ENCODE results near the gene GPR153. TPM values are rescaled to one million over a fixed set of nuclear protein-coding genes. Genes with fewer than 3 reads are reported as not detected.
A peak's percentile ranks its signal among the peaks of the same experiment; 100 is the strongest.

GPR153 gene
- total and polyA plus RNA-seq, 2 of the 13 experiments (the other 11 are each of a cell fraction or from before 2014, with no cell fraction given), result 0.22 to 0.31 TPM

DNA sequence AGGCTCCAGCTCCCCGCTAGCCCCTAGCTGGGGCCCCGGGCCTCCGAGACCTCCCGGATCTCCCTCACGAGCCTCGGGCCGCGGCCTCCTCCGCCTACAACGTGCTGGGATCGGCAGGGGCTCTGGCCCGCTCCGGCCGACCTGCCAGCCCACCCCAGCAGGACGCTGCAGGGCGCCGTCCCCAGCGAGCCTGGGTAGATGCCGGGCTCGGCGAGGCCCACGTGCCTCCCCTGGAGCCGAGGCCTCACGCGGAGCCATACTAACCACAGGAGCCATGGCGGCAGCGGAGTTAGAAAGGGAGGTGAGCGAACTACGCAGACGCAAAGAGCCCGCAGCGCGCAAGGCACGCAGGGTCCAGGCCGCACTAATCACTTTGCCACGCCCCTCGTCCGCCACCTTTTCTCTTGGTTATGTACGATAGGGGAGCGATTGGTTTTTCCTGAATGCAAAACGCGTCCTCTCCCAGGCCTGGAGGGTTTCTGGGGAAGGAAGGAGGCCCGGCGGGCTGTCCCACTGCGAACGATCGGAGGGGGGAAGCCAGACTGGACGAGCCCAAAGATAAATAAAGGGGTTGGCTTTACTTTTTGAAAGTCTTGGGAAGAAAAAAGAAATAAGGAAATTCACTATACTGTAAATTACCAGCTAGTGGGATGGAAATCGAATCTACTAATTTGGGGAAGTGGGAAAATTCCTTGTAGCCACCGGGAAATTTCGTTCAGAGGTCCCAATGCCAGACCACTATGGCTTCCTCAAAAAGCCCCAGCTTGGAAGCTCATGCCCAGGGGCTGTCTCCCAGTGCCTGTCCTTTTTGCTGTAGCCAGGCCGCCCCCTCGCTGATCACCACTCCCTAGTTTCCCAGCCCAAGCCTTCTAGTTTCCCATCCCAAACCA, 61.4 kb downstream of the GPR153 start, which contains the start of gene RPL22 (continued):
- TF ChIP-seq CC2D1A (CRISPR knock-in tag; IDR thresholded peaks at IDR 0.05) (no peak), POLR2AphosphoS2 (IDR thresholded peaks at IDR 0.05; ENCODE audit: low read depth, low read length) (0 out of 2 replicates have a peak, but pooled peaks have one; percentile 64), ZFP90 (CRISPR knock-in tag; IDR thresholded peaks at IDR 0.05; ENCODE audit: borderline replicate concordance) (peak; percentile 94; the same call in 1 of the 2 replicates), ZNF749 (CRISPR knock-in tag; IDR thresholded peaks at IDR 0.05; ENCODE audit: borderline replicate concordance) (peak; percentile 84; the same call in 1 of the 2 replicates), ZFP36L2 (CRISPR knock-in tag; IDR thresholded peaks at IDR 0.05) (no peak), KLF12 (CRISPR knock-in tag; IDR thresholded peaks at IDR 0.05; ENCODE audit: borderline replicate concordance) (peak; percentile 99), ISL2 (CRISPR knock-in tag; IDR thresholded peaks at IDR 0.05) (peak; percentile 76; the same call in 1 of the 2 replicates), SIN3A (IDR thresholded peaks at IDR 0.05; ENCODE audit: borderline replicate concordance, low read depth, low read length) (peak; percentile 86; the same call in 1 of the 2 replicates), ZFYVE20 (CRISPR knock-in tag; IDR thresholded peaks at IDR 0.05; ENCODE audit: borderline replicate concordance, low read depth) (peak; percentile 86; the same call in 1 of the 2 replicates), SAFB2 (CRISPR knock-in tag; IDR thresholded peaks at IDR 0.05; ENCODE audit: borderline replicate concordance, low read depth) (peak; percentile 43; the same call in 1 of the 2 replicates), HNF4G (IDR thresholded peaks at IDR 0.05; ENCODE audit: borderline replicate concordance, low read depth, low read length) (no peak), HNF4G (CRISPR knock-in tag; IDR thresholded peaks at IDR 0.05; ENCODE audit: borderline replicate concordance, low read depth) (no peak; the same call in 1 of the 2 replicates), KDM6A (CRISPR knock-in tag; IDR thresholded peaks at IDR 0.05; ENCODE audit: low read depth) (0 out of 2 replicates have a peak, but pooled peaks have one; percentile 13), NFIC (IDR thresholded peaks at IDR 0.05; ENCODE audit: low read length) (no peak), NRL (CRISPR knock-in tag; IDR thresholded peaks at IDR 0.05; ENCODE audit: borderline replicate concordance) (peak; percentile 92), JUND (CRISPR knock-in tag; IDR thresholded peaks at IDR 0.05) (peak; percentile 81; the same call in 1 of the 2 replicates)
- TF ChIP-seq, protein P1, sequence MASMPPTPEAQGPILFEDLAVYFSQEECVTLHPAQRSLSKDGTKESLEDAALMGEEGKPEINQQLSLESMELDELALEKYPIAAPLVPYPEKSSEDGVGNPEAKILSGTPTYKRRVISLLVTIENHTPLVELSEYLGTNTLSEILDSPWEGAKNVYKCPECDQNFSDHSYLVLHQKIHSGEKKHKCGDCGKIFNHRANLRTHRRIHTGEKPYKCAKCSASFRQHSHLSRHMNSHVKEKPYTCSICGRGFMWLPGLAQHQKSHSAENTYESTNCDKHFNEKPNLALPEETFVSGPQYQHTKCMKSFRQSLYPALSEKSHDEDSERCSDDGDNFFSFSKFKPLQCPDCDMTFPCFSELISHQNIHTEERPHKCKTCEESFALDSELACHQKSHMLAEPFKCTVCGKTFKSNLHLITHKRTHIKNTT (CRISPR knock-in tag; IDR thresholded peaks at IDR 0.05), result no peak
- TF ChIP-seq, protein P2, sequence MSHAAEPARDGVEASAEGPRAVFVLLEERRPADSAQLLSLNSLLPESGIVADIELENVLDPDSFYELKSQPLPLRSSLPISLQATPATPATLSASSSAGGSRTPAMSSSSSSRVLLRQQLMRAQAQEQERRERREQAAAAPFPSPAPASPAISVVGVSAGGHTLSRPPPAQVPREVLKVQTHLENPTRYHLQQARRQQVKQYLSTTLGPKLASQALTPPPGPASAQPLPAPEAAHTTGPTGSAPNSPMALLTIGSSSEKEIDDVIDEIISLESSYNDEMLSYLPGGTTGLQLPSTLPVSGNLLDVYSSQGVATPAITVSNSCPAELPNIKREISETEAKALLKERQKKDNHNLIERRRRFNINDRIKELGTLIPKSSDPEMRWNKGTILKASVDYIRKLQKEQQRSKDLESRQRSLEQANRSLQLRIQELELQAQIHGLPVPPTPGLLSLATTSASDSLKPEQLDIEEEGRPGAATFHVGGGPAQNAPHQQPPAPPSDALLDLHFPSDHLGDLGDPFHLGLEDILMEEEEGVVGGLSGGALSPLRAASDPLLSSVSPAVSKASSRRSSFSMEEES (CRISPR knock-in tag; IDR thresholded peaks at IDR 0.05), result no peak
- TF ChIP-seq, protein P3, sequence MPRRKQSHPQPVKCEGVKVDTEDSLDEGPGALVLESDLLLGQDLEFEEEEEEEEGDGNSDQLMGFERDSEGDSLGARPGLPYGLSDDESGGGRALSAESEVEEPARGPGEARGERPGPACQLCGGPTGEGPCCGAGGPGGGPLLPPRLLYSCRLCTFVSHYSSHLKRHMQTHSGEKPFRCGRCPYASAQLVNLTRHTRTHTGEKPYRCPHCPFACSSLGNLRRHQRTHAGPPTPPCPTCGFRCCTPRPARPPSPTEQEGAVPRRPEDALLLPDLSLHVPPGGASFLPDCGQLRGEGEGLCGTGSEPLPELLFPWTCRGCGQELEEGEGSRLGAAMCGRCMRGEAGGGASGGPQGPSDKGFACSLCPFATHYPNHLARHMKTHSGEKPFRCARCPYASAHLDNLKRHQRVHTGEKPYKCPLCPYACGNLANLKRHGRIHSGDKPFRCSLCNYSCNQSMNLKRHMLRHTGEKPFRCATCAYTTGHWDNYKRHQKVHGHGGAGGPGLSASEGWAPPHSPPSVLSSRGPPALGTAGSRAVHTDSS (CRISPR knock-in tag; conservative IDR thresholded peaks at IDR 0.05), result peak; percentile 56; the same call in 1 of the 2 replicates
- TF ChIP-seq, protein P4, sequence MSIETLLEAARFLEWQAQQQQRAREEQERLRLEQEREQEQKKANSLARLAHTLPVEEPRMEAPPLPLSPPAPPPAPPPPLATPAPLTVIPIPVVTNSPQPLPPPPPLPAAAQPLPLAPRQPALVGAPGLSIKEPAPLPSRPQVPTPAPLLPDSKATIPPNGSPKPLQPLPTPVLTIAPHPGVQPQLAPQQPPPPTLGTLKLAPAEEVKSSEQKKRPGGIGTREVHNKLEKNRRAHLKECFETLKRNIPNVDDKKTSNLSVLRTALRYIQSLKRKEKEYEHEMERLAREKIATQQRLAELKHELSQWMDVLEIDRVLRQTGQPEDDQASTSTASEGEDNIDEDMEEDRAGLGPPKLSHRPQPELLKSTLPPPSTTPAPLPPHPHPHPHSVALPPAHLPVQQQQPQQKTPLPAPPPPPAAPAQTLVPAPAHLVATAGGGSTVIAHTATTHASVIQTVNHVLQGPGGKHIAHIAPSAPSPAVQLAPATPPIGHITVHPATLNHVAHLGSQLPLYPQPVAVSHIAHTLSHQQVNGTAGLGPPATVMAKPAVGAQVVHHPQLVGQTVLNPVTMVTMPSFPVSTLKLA (IDR thresholded peaks at IDR 0.05), result peak; percentile 63

All from HepG2 (cell line).